ENCODE data around the gene MALL.
"Not testable (repeated sequence)": the region's sequence is repeated elsewhere in the genome, so short reads cannot be mapped to it uniquely, and the experiment has no call there.

MALL gene

GRCh38 chr2:110115291-110116032 lies at the start of gene MALL:
Gene MALL, minus strand, starts transcription at chr2:110115822. Its CDS starts 30 bp downstream, at chr2:110115792.
- Mint-ChIP-seq H3K9me3 (peaks cover 2% of the 10 kb centered on the region), H3K36me3 (no peaks in the 10 kb centered on the region), H3K27me3 (peaks cover 17% of the 10 kb centered on the region), H3K4me3 (no peak within 1 kb of the TSS), H3K4me1 (no peaks in the 10 kb centered on the region), H3K27ac (no peak within 1 kb of the TSS)
- DNase-seq (ENCODE audit: low spot score in 2 of 2) (no peak), ATAC-seq (ENCODE audit: low read depth) (no peak)

- peaks cover 1% of the 10 kb centered on the region for H3K27me3 Mint-ChIP-seq
- H3K4me1 Mint-ChIP-seq: peaks cover 5% of the 10 kb centered on the region
- DNase-seq (ENCODE audit: low spot score in 2 of 2) (peak in 1 of 2 donors; percentile 1), ATAC-seq (ENCODE audit: low read depth) (peak; percentile 64)
- H3K9me3 Mint-ChIP-seq: peaks cover 12% of the 10 kb centered on the region
- peaks cover 9% of the 10 kb centered on the region for H3K36me3 Mint-ChIP-seq
- no peak overlapping the region for H3K4me3 Mint-ChIP-seq
- H3K27ac Mint-ChIP-seq: no peak overlapping the region
These were observed 41.7 kb upstream of the MALL start for GRCh38 chr2:110157153-110157793.

- not testable (repeated sequence) for H3K27ac Mint-ChIP-seq; H3K4me1 Mint-ChIP-seq; H3K36me3 Mint-ChIP-seq; H3K27me3 Mint-ChIP-seq; H3K4me3 Mint-ChIP-seq; DNase-seq (ENCODE audit: low spot score in 2 of 2); ATAC-seq (ENCODE audit: low read depth)
- peaks cover 12% of the 10 kb centered on the region for H3K9me3 Mint-ChIP-seq
These were observed 39.2 kb upstream of the MALL start for GRCh38 chr2:110154828-110155227.

- H3K27me3 Mint-ChIP-seq; H3K27ac Mint-ChIP-seq; DNase-seq (ENCODE audit: low spot score in 2 of 2); H3K4me1 Mint-ChIP-seq; H3K4me3 Mint-ChIP-seq; ATAC-seq (ENCODE audit: low read depth): not testable (repeated sequence)
- Mint-ChIP-seq H3K9me3 (peaks cover 12% of the 10 kb centered on the region), H3K36me3 (peaks cover 11% of the 10 kb centered on the region)
These were observed 38.6 kb upstream of the MALL start for GRCh38 chr2:110154188-110154587.

- H3K36me3 Mint-ChIP-seq: peaks cover 11% of the 10 kb centered on the region
- ATAC-seq (ENCODE audit: low read depth) (no peak), DNase-seq (ENCODE audit: low spot score in 2 of 2) (no peak)
- H3K4me3 Mint-ChIP-seq: no peak overlapping the region
- H3K9me3 Mint-ChIP-seq: peaks cover 12% of the 10 kb centered on the region
- H3K4me1 Mint-ChIP-seq: peaks cover 5% of the 10 kb centered on the region
- H3K27me3 Mint-ChIP-seq: peaks cover 1% of the 10 kb centered on the region
- H3K27ac Mint-ChIP-seq: no peak overlapping the region
These were observed 37.8 kb upstream of the MALL start for GRCh38 chr2:110153416-110153815.

- Mint-ChIP-seq H3K27ac (no peak overlapping the region), H3K9me3 (peaks cover 13% of the 10 kb centered on the region), H3K4me3 (no peak overlapping the region), H3K36me3 (peaks cover 11% of the 10 kb centered on the region), H3K4me1 (peaks cover 5% of the 10 kb centered on the region), H3K27me3 (peaks cover 1% of the 10 kb centered on the region)
- ATAC-seq (ENCODE audit: low read depth) (no peak), DNase-seq (ENCODE audit: low spot score in 2 of 2) (no peak)
These were observed 37.3 kb upstream of the MALL start for GRCh38 chr2:110152943-110153342.

- Mint-ChIP-seq H3K27ac (no peak overlapping the region), H3K4me3 (no peak overlapping the region), H3K4me1 (no peaks in the 10 kb centered on the region), H3K27me3 (no peaks in the 10 kb centered on the region), H3K9me3 (peaks cover 7% of the 10 kb centered on the region), H3K36me3 (peaks cover 8% of the 10 kb centered on the region)
- DNase-seq (ENCODE audit: low spot score in 2 of 2) (no peak), ATAC-seq (ENCODE audit: low read depth) (no peak)
These were observed 34.0 kb upstream of the MALL start for GRCh38 chr2:110149330-110150220.

- H3K27ac Mint-ChIP-seq: no peak overlapping the region
- peaks cover 5% of the 10 kb centered on the region for H3K36me3 Mint-ChIP-seq
- H3K27me3 Mint-ChIP-seq: no peaks in the 10 kb centered on the region
- peaks cover 1% of the 10 kb centered on the region for H3K9me3 Mint-ChIP-seq
- no peak for ATAC-seq (ENCODE audit: low read depth)
- no peak for DNase-seq (ENCODE audit: low spot score in 2 of 2)
- no peak overlapping the region for H3K4me3 Mint-ChIP-seq
- H3K4me1 Mint-ChIP-seq: no peaks in the 10 kb centered on the region
These were observed 31.3 kb upstream of the MALL start for GRCh38 chr2:110146945-110147332.

- Mint-ChIP-seq H3K4me3 (no peak overlapping the region), H3K4me1 (no peaks in the 10 kb centered on the region), H3K27ac (no peak overlapping the region), H3K27me3 (no peaks in the 10 kb centered on the region), H3K9me3 (peaks cover 1% of the 10 kb centered on the region), H3K36me3 (peaks cover 5% of the 10 kb centered on the region)
- DNase-seq (ENCODE audit: low spot score in 2 of 2) (no peak), ATAC-seq (ENCODE audit: low read depth) (no peak)
These were observed 30.7 kb upstream of the MALL start for GRCh38 chr2:110146183-110146944.

GRCh38 chr2:110143982-110144381 lies 28.4 kb upstream of the MALL start:
- H3K27me3 Mint-ChIP-seq: no peaks in the 10 kb centered on the region
- peaks cover 1% of the 10 kb centered on the region for H3K9me3 Mint-ChIP-seq
- H3K36me3 Mint-ChIP-seq: peaks cover 3% of the 10 kb centered on the region
- no peak for DNase-seq (ENCODE audit: low spot score in 2 of 2)
- no peak overlapping the region for H3K27ac Mint-ChIP-seq
- ATAC-seq (ENCODE audit: low read depth): no peak
- H3K4me1 Mint-ChIP-seq: no peaks in the 10 kb centered on the region
- no peak overlapping the region for H3K4me3 Mint-ChIP-seq

- no peaks in the 10 kb centered on the region for H3K4me1 Mint-ChIP-seq
- ATAC-seq (ENCODE audit: low read depth) (no peak), DNase-seq (ENCODE audit: low spot score in 2 of 2) (no peak)
- H3K9me3 Mint-ChIP-seq: no peaks in the 10 kb centered on the region
- H3K4me3 Mint-ChIP-seq: no peak overlapping the region
- no peaks in the 10 kb centered on the region for H3K27me3 Mint-ChIP-seq
- H3K27ac Mint-ChIP-seq: no peak overlapping the region
- peaks cover 3% of the 10 kb centered on the region for H3K36me3 Mint-ChIP-seq
These were observed 24.8 kb upstream of the MALL start for GRCh38 chr2:110140401-110140800.

GRCh38 chr2:110134025-110134424 lies 18.4 kb upstream of the MALL start:
- no peak overlapping the region for H3K4me3 Mint-ChIP-seq
- H3K36me3 Mint-ChIP-seq: peaks cover 13% of the 10 kb centered on the region
- H3K4me1 Mint-ChIP-seq: no peaks in the 10 kb centered on the region
- H3K27ac Mint-ChIP-seq: no peak overlapping the region
- H3K27me3 Mint-ChIP-seq: peaks cover 2% of the 10 kb centered on the region
- ATAC-seq (ENCODE audit: low read depth) (no peak), DNase-seq (ENCODE audit: low spot score in 2 of 2) (no peak)
- peaks cover 11% of the 10 kb centered on the region for H3K9me3 Mint-ChIP-seq

GRCh38 chr2:110131166-110131565 lies 15.5 kb upstream of the MALL start:
- ATAC-seq (ENCODE audit: low read depth): no peak
- H3K27ac Mint-ChIP-seq: no peak overlapping the region
- H3K4me1 Mint-ChIP-seq: no peaks in the 10 kb centered on the region
- peaks cover 11% of the 10 kb centered on the region for H3K9me3 Mint-ChIP-seq
- DNase-seq (ENCODE audit: low spot score in 2 of 2): no peak
- H3K4me3 Mint-ChIP-seq: no peak overlapping the region
- peaks cover 13% of the 10 kb centered on the region for H3K36me3 Mint-ChIP-seq
- peaks cover 2% of the 10 kb centered on the region for H3K27me3 Mint-ChIP-seq

Measured in memory B cell (primary cell).